ENCODE data around the gene UBE2J1. TPM values are rescaled to one million over a fixed set of nuclear protein-coding genes. Genes with fewer than 3 reads are reported as not detected.

The UBE2J1 gene
- total and polyA plus RNA-seq, 10 of the 15 experiments (the other 5 are each of a cell fraction or from before 2014, with no cell fraction given) = 48.7 to 131 (median 90.0) TPM

DNA sequence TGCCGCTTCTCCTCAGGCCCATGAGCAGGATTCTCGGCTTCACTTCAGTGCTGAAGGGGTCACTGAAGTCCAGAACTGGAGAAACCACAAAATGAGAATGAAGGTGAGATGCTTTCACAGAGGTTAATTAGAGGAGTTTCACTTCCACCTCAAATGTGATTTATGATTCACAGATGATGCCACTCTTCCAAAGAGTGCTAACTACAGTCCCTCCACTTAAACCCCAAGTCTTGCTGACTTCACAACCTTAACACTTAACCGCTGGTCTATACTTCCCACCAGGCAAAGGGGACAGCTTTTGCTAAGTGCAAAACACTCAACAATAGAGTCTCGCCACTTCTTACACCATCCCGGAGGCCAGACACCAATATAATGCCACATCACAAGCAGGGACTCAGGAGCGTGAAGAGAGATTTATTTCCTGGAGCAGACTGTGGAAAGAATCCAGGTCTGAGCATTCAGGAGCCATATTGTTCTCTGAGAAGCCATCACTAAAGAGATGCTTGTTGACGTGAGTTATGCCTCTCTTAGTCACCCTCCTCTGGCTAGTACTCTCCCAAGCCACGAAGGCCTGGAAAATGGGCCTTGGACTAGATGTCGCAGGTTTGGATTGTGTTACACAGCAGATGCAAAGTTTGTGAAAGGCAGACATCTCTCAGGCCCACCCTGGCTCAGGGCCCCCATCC lies 35.1 kb upstream of the UBE2J1 start (continued):
- peak; percentile 15 to 82; a peak in 1 of 4 replicates for TF ChIP-seq CEBPB (IDR thresholded peaks at IDR 0.05; ENCODE audit: borderline replicate concordance in 1 of 2, low read depth in 2 of 2, low read length in 2 of 2)
- peak; percentile 99 for TF ChIP-seq FOXM1 (IDR thresholded peaks at IDR 0.05; ENCODE audit: low read depth, low read length)
- TF ChIP-seq POLR2A (IDR thresholded peaks at IDR 0.05; ENCODE audit: low read depth, low read length) = no peak
- no peak for TF ChIP-seq ZNF274 (IDR thresholded peaks at IDR 0.05; ENCODE audit: insufficient read depth, insufficient read length)
- TF ChIP-seq HDGF (IDR thresholded peaks at IDR 0.05) = no peak
- TF ChIP-seq, protein P1, sequence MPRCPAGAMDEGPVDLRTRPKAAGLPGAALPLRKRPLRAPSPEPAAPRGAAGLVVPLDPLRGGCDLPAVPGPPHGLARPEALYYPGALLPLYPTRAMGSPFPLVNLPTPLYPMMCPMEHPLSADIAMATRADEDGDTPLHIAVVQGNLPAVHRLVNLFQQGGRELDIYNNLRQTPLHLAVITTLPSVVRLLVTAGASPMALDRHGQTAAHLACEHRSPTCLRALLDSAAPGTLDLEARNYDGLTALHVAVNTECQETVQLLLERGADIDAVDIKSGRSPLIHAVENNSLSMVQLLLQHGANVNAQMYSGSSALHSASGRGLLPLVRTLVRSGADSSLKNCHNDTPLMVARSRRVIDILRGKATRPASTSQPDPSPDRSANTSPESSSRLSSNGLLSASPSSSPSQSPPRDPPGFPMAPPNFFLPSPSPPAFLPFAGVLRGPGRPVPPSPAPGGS (IDR thresholded peaks at IDR 0.05; ENCODE audit: borderline replicate concordance, insufficient read depth, low read depth, low read length, poor library complexity, severe bottlenecking) = peak; percentile 50
- no peak for TF ChIP-seq ZNF622 (IDR thresholded peaks at IDR 0.05)
- no peak for TF ChIP-seq POLR2AphosphoS5 (IDR thresholded peaks at IDR 0.05; ENCODE audit: low read length)
- peak; percentile 98 for TF ChIP-seq BACH1 (IDR thresholded peaks at IDR 0.05; ENCODE audit: borderline replicate concordance)

DNA sequence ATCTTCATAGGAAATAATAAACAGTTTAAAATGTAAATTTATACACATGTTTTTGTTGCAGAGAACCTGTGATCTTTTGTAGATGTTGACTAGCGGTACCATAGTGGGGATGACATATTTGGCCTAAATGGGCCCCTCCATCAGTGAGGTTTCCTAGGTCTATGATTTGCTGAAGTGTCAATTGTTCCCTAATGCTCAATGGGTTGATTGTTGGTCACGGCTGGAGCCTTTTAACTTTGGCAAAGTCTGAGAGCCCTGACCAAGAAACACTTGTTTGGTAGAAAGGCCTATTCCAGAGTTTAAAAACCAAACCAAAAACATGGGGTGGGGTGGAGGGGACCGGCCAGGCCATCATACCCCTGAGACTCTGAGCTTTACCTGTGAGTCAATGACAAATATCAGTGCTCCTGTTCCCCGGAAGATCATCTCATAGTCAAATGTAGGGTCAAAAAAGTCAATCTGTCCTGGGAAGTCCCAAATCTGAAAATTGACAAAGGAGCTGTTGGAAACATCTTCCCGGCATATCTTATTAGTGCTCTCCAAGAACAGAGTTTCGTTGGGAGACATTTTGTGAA lies 34.5 kb upstream of the UBE2J1 start:
- H3K27me3 ChIP-seq (replicated peaks in 1 of 2; ENCODE audit: control insufficient read depth in 2 of 2, insufficient read depth in 2 of 2, low read length in 1 of 2) = no peaks in the 10 kb centered on the region
- ChIA-PET CTCF (interaction anchor here (0.7 to 2.5 kb wide), 4 partner anchors 10 to 975 kb away, joined by 3 to 22 read pairs (median 6); no protein-coding TSS in a partner anchor), SMC1A (ENCODE audit: uncharacterized antibody, unreplicated experiment) (interaction anchor here (0.9 to 2.4 kb wide), 5 partner anchors 8 to 288 kb away, joined by 3 to 5 read pairs (median 3); no protein-coding TSS in a partner anchor), RAD21 (ENCODE audit: unreplicated experiment) (interaction anchor here (0.9 to 1.7 kb wide), 3 partner anchors 15 to 50 kb away, joined by 3 to 10 read pairs (median 4); no protein-coding TSS in a partner anchor), POLR2A (interaction anchor here (0.6 to 1.5 kb wide), 3 partner anchors 15 to 250 kb away, joined by 3 to 4 read pairs (median 4); no protein-coding TSS in a partner anchor)
- peak overlapping the region; percentile 48 for H3K4me3 ChIP-seq
- no peaks in the 10 kb centered on the region for H4K20me1 ChIP-seq (ENCODE audit: control insufficient read depth, insufficient read depth)
- no TSS peak for BruUV-seq (replicated peaks)
- no peak overlapping the region for H3K9ac ChIP-seq (ENCODE audit: control insufficient read depth, insufficient read depth, low read length)
- no peak overlapping the region for H2AFZ ChIP-seq (ENCODE audit: control insufficient read depth, low read depth, low read length)
- peaks cover 18% of the 10 kb centered on the region for H3K79me2 ChIP-seq (ENCODE audit: control insufficient read depth, insufficient read depth, low read length)
- 16% methylated on average over 6 of the region's 6 CpGs for WGBS (ENCODE audit: insufficient coverage, insufficient replicate concordance, low lambda C conversion rate, missing lambda C conversion rate)
- H3K9me3 ChIP-seq (replicated peaks; ENCODE audit: control insufficient read depth, insufficient read depth, low read length) = no peaks in the 10 kb centered on the region; the same call in 1 of the 3 replicates
- ATAC-seq (peak; percentile 59), DNase-seq (ENCODE audit: low read depth, low spot score) (peak; percentile 41), FAIRE-seq (no peak)
- H3K4me2 ChIP-seq (ENCODE audit: control insufficient read depth, insufficient read depth) = peak overlapping the region; percentile 64
- intact Hi-C loops (cut with micrococcal nuclease; ENCODE audit: unreplicated experiment) = loop anchor here (1.0 kb wide), 1 partner anchor 12 kb away; no protein-coding TSS in a partner anchor
- H3K4me1 ChIP-seq (ENCODE audit: control insufficient read depth, insufficient read depth, low read length) = peaks cover 20% of the 10 kb centered on the region
- H3K36me3 ChIP-seq (ENCODE audit: control insufficient read depth in 2 of 2, insufficient read depth in 2 of 2, low read length in 1 of 2) = no peaks in the 10 kb centered on the region; a peak in 1 of 4 replicates
- peak overlapping the region; percentile 21; the same call in 1 of the 2 replicates for H3K27ac ChIP-seq (ENCODE audit: control insufficient read depth, insufficient read depth)
- in situ Hi-C loops (cut with MboI) = no loop called here
- TF ChIP-seq, protein P2, sequence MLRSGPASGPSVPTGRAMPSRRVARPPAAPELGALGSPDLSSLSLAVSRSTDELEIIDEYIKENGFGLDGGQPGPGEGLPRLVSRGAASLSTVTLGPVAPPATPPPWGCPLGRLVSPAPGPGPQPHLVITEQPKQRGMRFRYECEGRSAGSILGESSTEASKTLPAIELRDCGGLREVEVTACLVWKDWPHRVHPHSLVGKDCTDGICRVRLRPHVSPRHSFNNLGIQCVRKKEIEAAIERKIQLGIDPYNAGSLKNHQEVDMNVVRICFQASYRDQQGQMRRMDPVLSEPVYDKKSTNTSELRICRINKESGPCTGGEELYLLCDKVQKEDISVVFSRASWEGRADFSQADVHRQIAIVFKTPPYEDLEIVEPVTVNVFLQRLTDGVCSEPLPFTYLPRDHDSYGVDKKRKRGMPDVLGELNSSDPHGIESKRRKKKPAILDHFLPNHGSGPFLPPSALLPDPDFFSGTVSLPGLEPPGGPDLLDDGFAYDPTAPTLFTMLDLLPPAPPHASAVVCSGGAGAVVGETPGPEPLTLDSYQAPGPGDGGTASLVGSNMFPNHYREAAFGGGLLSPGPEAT (IDR thresholded peaks at IDR 0.05; ENCODE audit: low read depth) = no peak
- TF ChIP-seq, protein P3, sequence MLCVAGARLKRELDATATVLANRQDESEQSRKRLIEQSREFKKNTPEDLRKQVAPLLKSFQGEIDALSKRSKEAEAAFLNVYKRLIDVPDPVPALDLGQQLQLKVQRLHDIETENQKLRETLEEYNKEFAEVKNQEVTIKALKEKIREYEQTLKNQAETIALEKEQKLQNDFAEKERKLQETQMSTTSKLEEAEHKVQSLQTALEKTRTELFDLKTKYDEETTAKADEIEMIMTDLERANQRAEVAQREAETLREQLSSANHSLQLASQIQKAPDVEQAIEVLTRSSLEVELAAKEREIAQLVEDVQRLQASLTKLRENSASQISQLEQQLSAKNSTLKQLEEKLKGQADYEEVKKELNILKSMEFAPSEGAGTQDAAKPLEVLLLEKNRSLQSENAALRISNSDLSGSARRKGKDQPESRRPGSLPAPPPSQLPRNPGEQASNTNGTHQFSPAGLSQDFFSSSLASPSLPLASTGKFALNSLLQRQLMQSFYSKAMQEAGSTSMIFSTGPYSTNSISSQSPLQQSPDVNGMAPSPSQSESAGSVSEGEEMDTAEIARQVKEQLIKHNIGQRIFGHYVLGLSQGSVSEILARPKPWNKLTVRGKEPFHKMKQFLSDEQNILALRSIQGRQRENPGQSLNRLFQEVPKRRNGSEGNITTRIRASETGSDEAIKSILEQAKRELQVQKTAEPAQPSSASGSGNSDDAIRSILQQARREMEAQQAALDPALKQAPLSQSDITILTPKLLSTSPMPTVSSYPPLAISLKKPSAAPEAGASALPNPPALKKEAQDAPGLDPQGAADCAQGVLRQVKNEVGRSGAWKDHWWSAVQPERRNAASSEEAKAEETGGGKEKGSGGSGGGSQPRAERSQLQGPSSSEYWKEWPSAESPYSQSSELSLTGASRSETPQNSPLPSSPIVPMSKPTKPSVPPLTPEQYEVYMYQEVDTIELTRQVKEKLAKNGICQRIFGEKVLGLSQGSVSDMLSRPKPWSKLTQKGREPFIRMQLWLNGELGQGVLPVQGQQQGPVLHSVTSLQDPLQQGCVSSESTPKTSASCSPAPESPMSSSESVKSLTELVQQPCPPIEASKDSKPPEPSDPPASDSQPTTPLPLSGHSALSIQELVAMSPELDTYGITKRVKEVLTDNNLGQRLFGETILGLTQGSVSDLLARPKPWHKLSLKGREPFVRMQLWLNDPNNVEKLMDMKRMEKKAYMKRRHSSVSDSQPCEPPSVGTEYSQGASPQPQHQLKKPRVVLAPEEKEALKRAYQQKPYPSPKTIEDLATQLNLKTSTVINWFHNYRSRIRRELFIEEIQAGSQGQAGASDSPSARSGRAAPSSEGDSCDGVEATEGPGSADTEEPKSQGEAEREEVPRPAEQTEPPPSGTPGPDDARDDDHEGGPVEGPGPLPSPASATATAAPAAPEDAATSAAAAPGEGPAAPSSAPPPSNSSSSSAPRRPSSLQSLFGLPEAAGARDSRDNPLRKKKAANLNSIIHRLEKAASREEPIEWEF (IDR thresholded peaks at IDR 0.05; ENCODE audit: insufficient replicate concordance, low read depth, low read length) = no peak
